Body of pancreas (tissue), 4 donors: ENCODE data around the gene MYO18B.

Source experiments
- POLR2A ChIP-seq, 3 donors: fragments of 450-650 bp; IDR thresholded peaks; one replicate each; pipeline ENCODE4 v1.6.1; 2016; ENCODE audit warnings: antibody characterized with exemption in 3 of 3, mild to moderate bottlenecking in 2 of 3
- TF ChIP-seq, protein P1 (sequence below), 7 experiments: fragments of 450-650 bp in 4 of 7; fragments of 200-600 bp in 3 of 7; sonication (generic) in 3 of 7; IDR thresholded peaks; one replicate each; pipeline ENCODE4 v1.5.1; 2016 to 2019; ENCODE audit warnings: antibody characterized with exemption in 7 of 7

GRCh38 chr22:25929321-25929878 lies 187.4 kb downstream of the MYO18B start:
- TF ChIP-seq, protein P1, sequence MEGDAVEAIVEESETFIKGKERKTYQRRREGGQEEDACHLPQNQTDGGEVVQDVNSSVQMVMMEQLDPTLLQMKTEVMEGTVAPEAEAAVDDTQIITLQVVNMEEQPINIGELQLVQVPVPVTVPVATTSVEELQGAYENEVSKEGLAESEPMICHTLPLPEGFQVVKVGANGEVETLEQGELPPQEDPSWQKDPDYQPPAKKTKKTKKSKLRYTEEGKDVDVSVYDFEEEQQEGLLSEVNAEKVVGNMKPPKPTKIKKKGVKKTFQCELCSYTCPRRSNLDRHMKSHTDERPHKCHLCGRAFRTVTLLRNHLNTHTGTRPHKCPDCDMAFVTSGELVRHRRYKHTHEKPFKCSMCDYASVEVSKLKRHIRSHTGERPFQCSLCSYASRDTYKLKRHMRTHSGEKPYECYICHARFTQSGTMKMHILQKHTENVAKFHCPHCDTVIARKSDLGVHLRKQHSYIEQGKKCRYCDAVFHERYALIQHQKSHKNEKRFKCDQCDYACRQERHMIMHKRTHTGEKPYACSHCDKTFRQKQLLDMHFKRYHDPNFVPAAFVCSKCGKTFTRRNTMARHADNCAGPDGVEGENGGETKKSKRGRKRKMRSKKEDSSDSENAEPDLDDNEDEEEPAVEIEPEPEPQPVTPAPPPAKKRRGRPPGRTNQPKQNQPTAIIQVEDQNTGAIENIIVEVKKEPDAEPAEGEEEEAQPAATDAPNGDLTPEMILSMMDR (IDR thresholded peaks at IDR 0.05), result no peak
- TF ChIP-seq POLR2A (IDR thresholded peaks at IDR 0.05), result no peak
